ENCODE data around the gene CD86.
"Not testable (repeated sequence)": the region's sequence is repeated elsewhere in the genome, so short reads cannot be mapped to it uniquely, and the experiment has no call there.

Gene CD86

GRCh38 chr3:122094693-122095092, 39.5 kb downstream of the CD86 start:
- no peak for FAIRE-seq

DNA sequence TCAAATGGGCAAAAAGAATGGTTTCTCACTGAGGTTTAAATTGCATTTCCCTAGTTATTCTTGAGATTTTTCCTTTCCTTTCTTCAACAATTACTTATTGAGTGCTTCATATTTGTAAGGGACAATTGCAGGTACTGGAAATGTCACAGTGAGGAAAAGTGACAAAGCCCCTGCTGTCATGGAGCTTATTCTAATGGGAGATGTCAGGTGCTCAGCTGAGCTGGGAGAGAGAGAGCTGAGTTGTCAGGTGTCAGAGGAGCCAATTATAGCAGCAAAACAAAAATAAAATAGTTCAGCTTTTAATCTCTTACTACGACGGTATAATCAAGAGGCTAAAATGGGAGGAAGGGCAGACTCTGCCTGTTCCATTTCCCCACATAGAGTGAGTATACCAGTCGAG, 42.0 kb downstream of the CD86 start:
- no peak for FAIRE-seq

DNA sequence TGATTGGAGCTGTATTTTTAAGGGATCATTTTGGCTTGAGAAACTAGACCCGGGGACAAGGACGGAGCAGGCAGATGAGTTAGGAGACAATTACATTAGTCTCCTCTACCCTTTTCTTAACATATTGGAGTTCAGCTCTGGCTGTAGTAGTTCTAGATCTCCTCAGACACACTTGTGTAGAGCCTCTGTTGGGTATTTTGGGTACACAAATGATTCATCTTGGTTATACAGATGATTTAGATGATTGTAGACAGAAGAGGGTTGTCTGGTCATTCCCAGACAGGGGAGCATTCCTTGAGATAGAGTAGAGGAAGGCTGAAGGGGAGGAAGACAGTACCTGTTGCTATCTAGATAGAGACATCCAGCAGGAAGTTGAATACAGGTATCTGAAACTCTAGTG, 43.4 kb downstream of the CD86 start:
- no peak for FAIRE-seq

- no peak for FAIRE-seq
These were observed 44.1 kb downstream of the CD86 start for GRCh38 chr3:122099255-122099654.

DNA sequence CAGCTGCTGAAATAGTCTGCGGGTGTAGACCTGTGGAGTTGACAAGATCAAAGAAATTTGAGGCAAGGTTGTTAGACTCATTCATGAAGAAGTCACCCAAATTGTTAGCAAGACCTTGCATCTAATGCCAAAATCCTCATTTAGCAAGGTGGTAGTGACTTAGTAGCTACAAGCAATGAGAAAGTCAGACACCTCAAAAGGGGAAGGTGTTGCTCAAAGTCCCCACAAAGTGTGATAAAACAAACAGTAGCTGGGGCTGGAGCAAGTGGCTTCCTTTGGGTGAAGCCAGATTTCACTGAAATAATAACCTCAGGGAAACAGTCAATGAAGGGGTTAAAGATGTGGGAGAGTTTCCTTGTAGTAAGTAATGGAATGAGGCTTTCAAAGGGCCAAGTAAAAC, 44.9 kb downstream of the CD86 start:
- no peak for FAIRE-seq

DNA sequence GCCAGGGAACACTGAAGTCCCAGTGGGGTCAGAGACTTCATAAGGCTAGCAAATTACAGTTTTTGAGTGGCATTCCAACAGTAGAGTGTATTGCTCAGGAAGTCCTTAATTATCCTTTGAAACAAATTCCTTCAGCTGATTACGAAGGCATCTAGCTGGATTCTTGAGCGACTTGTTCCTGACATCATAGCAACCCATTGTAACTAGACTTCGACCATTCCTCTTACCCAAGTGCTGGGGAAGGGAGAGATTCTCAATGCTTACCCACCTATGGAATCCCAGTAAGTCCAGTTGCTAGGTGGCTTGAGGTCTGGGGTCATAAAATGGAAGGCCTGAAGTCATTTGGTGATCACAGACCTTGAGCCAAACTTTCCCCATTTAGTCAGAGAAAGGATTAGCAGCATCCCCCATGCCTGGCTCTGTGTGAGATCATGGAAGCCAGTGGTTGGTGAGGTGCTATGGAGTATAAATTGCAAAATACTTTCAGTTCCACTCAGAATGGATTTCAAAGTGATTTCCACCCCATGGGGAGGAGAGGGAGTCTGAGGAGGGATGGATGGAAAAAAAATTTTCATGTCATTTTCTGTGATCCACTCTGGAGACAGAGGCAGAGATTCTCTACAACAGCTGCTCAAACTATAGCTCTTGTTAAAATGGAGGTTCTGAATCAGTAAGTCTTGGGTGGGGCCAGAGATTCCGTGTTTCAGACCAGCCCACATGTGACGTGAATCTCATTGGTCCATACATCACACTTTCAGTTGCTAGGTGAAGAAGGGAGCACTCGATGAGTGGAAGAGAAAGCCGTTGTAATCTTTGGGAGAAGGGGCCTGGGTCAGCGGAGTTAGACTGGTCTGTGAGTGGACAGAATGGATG, 45.7 kb downstream of the CD86 start:
- no peak for FAIRE-seq

DNA sequence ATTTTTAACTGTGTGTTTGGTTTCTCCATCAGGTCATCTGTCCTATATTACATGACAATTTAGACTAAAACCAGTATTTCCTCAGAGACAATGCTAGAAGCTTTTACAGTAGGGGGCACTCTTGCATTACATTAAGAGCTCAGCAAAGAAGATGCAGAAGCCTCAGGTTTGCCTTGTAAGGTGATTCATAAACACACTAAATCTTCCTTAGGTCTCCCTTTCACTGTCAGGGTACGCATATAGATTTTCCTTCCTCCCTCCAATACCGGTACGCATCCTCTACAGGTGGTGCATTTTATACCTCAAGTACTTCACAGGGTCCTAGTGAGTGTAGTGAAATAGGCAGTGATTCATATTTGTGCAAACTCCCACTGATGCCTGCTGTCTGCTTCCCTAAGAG, 46.5 kb downstream of the CD86 start:
- FAIRE-seq = peak; percentile 19

GRCh38 chr3:122102191-122102935, 47.2 kb downstream of the CD86 start:
- FAIRE-seq = no peak

DNA sequence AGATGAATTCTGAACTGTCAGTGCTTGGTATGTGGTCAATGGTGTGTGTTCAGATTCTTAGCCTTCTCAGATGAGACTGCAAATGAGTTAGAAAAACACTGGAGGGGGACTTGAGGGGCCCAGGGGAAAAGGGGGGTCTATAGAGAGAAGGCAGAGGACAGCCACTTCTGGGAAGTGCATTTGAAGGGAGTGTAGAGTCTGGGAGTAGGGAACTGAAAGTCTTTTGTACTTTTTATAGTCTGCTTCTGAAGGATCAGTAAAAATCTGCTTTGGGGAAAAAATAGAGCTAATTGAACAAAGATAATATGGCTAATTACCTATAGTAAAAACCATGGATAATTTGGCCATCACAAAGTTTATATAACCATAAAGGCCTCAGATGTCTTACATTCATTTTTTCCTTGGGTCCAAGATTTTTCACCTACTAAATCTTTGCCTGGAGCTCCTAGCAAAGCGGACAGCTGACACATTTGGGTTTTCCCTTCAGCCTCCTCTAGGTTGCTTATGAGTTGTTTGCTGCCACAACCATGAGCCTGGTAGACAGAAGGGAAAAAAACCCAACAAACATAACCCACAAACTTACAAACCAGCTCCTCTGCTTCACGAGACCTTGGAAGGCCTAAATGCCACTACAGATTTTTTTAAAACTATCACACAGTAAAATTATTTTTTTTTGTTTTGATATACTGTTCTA, 48.8 kb downstream of the CD86 start:
- no peak for FAIRE-seq

GRCh38 chr3:122104515-122105194, 49.5 kb downstream of the CD86 start:
- FAIRE-seq = no peak

- FAIRE-seq = no peak
These were observed 50.5 kb downstream of the CD86 start for GRCh38 chr3:122105626-122106025.

- FAIRE-seq = no peak
These were observed 52.0 kb downstream of the CD86 start for GRCh38 chr3:122107171-122107570.

DNA sequence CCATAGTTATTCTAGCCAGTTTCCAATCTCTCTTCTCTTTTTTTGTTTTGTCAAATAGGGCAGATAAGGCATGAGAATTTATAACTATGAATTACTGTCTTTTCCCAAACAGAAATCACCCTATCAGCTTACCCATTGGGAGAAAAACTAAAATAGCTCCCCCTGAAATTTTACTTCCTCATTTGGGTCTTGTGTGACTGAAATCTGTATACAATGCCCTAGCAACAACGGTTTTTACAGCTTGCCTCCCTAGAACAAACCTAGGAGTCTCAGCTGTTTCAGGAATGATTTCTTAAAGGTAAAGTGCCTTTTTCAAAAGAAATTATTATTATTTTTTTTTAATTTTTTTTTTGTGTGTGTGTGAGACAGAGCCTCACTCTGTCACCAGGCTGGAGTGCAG, 56.8 kb downstream of the CD86 start:
- FAIRE-seq = no peak

GRCh38 chr3:122112754-122113153, 57.6 kb downstream of the CD86 start:
- no peak for FAIRE-seq

GRCh38 chr3:122123850-122124249, 68.7 kb downstream of the CD86 start:
- no peak for FAIRE-seq

DNA sequence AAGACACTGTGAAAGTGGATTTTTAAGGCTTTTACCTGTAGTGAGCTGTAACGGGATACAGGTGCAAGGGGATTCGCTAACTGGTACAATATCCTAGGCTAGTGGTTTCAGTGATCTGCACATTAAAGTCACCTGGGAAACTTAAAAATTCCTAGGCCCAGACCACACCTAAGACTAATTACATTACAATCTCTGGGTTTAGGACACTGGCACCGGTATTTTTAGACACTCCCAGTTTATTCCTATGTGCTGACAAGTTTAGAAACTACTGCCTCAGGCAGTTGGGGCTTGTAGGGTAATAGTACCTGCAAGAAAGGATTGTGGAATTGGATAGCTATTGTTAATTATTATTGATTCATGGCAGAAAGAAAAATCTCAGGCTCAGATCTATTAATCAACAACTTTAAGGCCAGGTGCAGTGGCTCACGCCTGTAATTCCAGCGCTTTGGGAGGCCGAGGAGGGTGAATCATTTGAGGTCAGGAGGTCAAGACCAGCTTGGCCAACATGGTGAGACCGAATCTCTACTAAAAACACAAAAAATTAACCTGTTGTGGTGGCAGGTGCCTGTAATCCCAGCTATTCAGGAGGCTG, 77.9 kb downstream of the CD86 start:
- no peak for FAIRE-seq

- no peak for FAIRE-seq
These were observed 91.3 kb downstream of the CD86 start for GRCh38 chr3:122146466-122146865.

- FAIRE-seq = no peak
These were observed 93.9 kb downstream of the CD86 start for GRCh38 chr3:122148941-122149627.

DNA sequence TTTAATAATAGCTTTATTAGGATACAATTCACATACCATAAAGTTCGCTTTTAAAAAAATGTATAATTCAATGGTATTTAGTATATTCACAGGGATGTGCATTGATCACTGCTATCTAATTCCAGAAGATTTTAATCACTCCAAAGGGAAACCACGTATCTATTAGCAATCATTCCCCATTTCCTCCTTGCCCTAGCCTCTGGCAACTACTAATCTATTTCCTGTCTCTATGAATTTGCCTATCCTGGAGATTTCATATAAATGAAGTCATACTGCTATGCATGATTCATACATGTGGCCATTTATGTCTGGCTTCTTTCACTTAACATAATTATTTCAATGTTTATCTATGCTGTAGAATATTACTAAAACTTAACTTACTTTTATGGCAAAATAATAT, 96.3 kb downstream of the CD86 start:
- FAIRE-seq = no peak

- FAIRE-seq = not testable (repeated sequence)
These were observed 109.8 kb downstream of the CD86 start for GRCh38 chr3:122164983-122165382.

- FAIRE-seq = no peak
These were observed 112.5 kb downstream of the CD86 start for GRCh38 chr3:122167630-122168029.

DNA sequence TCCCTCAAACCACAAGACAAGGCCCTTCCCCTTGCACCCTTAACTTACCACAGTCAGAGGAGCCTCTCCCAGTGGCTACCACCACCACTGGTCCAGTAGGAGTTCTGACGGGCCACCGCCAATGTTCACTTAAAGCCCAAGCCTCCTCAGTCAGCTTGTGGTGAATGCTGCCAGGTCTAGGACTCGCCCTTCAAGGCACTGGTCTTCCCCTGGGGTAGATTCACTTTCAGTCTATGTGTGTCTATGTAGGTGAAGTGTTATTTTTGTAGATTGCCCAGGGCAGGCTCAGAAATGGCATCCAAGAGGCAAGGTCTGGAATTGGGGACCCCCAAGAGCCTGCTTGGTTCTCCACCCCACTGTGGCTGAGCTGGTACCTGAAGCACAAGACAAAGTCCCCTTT, 112.9 kb downstream of the CD86 start:
- no peak for FAIRE-seq
